GM21381 (cell line): ENCODE data around the gene ASTN2.
"Not testable (repeated sequence)": the region's sequence is repeated elsewhere in the genome, so short reads cannot be mapped to it uniquely, and the experiment has no call there.

ENCODE experiments used
- ATAC-seq: cut with Tn5 transposase; IDR thresholded peaks from one replicate; pipeline ENCODE4 v1.9.1; 2021; ENCODE audit warnings: mild to moderate bottlenecking, moderate library complexity; ENCODE audit not compliant: unreplicated experiment

The ASTN2 gene

DNA sequence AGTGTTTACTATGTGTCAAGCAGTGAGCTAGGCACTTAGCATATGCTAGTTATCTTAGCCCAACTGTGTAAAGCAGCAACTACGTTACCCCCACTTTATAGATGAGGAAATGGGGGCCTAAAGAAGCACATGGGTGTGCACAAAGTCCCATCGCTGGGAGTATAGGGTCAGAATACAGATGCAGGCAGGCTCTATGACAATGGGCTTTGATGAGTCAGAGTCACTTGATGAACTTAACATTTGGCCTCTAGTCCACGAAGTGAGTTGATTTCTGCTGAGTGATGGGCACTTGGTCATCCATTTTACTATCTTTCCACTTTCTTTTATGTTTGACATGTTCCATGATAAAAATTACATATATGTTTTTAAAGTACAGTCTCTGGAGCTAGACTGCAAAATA lies 523.4 kb downstream of the ASTN2 start:
- no peak for ATAC-seq

DNA sequence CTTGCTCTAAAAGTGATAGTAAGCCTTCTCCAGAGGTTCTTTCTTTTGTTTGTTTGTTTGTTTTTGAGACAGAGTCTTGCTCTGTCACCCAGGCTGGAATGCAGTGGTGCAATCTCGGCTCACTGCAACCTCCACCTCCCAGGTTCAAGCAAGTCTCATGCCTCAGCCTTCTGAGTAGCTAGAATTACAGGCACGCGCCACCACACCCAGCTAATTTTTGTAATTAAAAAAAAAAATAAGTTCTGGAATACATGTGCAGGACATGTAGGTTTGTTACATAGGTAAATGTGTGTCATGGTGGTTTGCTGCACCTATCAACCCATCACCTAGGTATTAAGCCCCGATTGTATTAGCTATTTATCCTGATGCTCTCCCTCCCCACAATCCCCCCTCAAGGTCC lies 526.4 kb downstream of the ASTN2 start:
- not testable (repeated sequence) for ATAC-seq

DNA sequence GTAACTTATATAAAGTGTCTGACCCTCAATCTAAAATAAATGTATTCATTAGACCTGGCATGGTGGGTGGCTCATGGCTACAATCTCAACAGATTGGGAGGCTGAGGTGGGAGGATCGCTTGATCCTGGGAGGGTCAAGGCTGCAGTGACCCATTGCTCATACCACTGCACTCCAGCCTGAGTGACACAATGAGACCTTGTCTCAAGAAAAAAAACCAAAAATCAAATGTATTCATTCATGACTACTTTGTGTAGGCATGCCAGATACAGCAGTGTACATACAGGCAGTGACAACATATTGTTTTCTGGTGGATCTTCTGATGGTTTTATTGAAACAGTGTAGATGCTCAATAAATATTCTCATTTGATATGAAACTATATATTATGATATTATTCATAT lies 526.8 kb downstream of the ASTN2 start:
- no peak for ATAC-seq

DNA sequence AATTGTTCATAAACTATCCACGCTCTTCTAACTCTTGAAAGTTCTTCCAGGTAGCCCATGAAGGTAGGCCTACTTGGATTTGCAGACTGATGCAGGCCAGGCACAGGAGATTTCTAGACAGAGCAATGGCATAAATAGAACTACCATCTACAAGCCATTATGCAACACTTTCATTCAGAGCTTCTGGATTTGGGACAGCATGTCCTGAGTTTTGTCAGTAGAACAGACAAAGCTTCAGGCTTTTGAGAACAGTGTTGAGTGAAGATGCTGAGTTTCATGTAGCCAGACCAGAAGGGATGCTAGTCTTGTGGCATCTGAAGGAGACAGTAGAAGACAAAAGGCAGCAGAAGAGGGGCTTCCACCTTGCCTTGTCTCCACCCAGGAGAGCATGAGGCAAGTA lies 531.2 kb downstream of the ASTN2 start:
- no peak for ATAC-seq

DNA sequence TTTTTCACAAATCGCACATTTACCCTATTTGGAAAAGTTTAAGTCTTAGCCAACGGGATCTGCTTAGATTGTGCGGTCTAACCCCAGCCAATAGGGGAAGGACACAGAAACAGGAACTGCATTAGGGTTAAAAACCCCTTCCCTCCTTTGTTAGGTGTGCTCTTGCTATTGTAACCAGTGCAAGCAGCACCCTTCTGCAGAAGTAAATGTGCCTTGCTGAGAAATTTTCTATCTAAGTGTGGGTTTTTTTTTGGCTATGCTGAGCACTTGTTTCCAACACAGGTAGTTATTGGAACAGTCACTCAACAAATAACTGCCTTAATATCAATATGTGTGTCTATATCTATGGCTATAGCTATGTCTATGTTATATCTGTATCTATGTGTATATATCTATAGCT lies 537.8 kb downstream of the ASTN2 start:
- ATAC-seq, result no peak

DNA sequence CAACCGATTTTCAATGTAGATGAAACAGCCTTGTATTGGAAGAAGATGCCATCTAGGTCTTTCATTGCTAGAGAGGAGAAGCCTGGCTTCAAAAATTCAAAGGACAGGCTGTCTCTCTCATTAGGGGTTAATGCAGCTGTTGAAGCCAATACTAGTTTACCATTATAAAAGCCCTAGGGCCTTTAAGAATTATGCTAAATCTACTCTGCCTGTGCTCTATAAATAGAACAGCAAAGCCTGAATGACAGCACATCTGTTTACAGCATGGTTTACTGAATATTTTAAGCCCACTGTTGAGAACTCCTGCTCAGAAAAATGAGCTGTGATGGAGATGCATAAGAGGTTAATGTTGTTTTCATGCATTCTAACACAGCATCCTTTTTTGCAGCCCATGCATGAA lies 539.3 kb downstream of the ASTN2 start:
- ATAC-seq, result no peak

DNA sequence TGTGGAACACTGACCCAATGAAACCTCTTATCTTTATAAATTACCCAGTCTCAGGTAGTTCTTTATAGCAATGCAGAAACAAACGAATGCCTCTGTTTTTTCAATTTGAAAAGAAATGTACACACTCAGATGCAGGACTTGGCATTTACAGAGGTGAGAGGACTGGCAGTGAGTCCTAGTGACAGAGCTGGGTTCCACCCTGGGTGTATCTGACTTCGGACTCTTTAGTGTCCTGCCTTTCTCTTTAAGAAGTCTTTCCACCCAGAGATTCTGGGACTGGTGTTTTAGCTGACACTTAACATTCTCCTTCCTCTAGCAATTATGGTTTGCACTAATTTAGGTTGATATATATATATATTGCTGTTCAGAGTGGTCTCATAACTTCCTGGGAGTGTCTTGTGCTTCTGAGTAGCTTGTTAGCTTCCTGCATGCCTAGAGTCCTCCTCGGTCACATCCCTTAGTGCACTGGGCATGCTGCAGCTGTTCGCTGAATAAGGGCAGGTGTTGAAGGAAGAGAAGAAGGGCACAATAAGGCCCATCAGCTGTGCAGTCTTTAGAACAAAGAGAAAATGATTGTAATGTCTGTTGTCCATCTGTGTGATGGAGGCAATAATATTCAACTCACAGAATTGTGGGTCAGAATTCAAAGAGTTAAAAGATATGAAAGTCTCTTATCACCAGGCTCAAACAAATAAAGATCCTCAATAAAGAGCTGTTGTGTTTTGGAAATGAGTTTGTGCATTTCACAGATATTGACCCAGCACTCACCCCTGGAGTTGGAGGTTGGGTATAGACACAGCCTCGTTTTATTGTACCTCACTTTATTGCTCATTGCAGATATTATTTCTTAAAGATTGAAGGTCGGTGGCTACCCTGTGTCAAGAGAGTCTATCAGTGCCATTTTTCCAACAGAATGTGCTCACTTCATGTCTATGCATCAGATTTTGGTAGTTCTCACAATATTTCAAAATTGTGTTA lies 540.6 kb downstream of the ASTN2 start:
- no peak for ATAC-seq

DNA sequence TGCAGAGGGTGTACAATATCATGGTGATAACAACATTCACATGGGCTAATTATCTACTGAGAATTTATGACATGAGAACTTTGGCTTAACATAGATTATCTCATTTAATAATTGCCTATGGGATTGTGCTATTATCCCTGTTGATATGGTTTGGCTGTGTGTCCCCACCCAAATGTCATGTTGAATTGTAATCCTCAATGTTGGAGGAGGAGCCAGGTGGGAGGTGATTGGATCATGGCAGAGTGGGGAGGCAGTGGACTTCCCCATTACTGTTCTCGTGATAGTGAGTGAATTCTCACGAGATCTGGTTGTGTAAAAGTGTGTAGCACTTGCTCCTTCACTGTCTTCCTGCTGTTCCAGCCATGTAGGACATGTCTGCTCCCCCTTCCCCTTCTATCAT lies 541.4 kb downstream of the ASTN2 start:
- no peak for ATAC-seq

DNA sequence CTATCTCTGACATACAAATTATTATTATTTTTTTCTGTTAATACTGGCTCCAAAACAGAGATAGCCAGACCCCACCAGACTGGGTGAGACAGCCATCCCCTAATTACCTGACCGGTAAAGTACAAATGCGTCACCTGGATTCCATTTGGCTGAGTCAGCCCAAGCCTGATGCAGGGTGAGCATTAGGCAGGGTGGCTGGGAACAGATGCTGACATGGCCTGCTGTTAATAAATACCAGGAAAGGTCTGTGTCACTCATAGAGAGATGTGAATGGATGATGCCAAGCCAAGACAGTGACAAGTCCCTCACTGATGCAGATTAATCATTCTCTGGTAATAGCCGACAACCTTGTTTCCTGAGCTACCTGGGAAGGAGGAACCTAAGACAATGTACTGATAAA lies 544.3 kb downstream of the ASTN2 start:
- no peak for ATAC-seq

DNA sequence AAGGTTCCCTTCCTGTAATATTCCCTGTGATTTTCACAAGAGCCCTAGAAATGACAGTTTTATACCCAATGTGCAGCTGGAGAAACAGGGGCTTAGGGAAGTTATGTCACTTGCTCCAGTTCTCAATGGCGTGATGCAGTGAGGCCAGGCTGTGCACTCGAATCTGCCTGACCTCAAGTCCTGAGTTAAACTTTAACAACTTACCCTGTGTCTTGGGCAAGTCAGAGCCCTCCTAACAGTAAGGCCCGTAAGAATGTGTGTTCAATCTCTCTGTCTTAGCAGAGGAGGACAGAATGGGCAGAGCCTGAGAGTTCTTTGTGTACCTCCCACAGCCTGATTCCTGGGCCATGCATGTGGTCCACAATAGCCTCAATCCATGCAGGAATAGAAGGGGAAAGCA lies 546.7 kb downstream of the ASTN2 start:
- ATAC-seq, result peak; percentile 79

DNA sequence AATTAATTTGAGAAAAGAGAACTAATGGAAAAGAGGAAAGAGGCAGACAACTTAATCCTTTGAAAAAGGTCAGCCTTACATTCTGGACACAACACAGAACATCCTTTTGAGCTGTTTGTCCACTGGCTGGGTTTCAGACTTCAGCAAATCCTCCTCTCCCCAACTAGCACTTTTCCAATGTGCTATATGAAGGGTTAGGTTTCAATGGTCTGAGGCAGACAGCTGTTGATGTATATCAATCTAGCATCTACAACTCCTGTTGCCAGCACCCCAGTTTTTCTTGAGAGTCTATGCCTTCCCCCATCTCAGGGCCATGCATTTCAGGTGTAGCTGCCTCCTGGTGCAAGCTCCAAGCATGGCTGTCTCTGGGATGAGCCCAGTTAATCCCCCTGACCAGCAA lies 553.5 kb downstream of the ASTN2 start:
- ATAC-seq, result no peak

DNA sequence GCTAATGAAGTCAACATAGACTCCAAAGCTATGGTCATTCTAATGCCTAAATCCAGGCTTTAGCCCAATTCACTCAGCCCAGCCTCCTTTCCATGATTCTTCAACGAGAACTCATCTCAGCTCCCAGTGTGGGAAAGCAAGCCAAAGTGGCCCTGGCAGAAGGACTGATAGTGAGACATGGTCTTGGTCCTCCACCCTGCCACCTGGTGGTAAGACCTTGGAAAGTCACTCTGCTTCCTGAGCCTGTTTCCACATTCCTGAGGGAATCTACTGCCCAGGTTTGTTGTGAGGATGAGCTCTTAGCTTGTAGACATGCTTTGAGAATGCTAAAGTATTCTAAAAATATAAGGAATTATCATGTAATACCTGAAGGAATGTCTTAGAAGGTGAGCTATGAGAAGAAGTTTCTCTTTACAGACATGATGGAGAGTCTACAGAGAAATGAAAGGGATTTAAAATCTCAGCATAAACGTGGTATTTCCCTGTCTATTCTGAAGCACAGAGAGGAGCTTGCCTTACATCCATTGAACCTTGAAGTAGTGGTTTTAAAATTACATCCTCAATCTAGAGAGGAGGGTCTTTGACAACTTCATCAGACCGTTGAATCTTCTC lies 554.2 kb downstream of the ASTN2 start:
- peak; percentile 75 for ATAC-seq

DNA sequence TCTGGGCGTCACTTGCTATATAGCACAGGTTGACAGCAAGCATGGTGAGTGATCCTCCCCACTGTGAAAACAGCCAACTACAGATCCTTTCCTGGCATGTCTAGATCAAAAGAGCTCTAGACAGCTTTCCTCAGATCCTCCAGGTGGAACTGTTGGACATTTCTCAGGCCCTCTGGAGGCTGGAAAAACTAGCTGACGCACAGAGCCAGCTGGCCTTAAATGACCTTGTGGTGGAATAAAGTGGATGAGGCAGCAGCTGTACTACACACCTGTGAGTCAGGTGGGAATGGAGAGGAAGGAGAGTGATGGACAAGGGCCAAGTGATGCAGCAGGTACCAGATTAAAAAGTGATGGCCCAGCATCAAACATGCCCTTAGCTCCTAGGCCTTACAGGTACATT lies 555.1 kb downstream of the ASTN2 start:
- no peak for ATAC-seq

DNA sequence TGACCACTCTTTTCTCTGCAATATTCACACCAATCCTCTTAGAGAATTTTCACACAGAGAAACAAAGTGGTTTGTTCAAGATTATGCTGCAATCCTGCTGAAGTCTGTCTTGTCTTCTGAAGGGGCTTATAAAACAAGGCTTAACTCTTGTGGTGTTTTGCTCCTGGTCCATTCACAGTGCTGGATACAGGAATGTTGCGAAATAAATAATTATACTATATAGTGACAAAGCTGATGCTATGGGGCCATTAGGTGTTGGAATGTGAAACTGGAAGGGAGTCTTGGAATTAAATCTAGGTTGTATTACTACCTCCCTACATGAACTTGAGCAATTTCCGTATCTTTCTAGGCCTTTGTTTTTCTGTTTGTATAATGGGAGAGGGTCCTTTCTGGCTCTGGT lies 557.5 kb downstream of the ASTN2 start:
- ATAC-seq, result no peak

DNA sequence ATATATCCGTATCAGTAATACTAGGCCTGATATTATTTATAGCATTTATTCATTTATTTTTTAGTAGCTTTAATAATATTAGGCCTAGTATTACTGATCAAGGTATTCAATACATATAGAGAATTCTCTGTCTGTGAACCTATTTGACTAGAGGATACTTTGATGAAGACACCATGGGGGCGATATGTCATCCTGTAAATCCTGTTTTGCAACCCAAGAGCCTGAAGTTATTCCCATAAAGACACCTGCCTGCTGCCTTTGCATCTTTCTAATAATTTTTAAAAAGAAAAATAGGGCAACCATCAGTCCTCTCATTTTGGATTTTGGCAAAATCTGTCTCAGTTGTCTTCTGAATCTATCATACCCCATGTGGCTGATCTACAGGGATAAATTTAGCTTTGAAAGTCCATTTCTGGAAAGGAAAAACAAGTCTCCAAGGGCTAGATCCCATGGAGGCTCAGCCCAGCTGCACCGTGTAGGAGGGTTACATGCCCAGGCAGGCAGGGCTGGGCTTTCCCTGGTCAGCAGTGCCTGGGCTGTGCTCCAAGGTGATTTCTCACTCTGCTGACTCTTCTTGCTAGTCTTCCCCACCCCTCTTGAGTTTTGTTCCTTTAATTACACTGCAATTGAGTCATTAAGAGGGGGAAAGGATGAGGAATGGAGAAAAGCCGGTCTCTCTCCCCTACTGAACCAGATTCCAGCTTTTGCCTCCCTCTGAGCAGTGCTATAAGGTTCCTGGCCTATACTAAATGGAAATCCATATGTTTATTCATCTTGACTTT lies 558.8 kb downstream of the ASTN2 start:
- no peak for ATAC-seq

DNA sequence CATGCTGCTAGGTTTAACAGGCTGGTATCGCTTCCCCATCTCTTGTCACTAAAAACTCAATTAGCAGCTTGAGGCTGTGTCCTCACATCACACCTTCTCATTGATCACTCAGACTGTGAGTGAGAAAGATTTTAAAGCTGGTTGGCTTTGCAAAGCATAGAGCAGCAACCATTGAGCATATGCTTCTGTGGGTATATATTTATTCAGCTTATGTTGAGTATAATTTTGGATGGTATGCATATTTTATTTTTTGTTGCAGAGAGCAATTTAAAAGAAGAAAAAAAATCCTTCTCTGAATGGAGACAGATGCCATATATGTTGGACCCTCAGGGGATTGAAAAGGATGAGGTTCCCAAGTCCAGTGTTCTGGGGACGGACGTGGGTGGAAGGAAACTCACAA lies 565.1 kb downstream of the ASTN2 start:
- no peak for ATAC-seq

DNA sequence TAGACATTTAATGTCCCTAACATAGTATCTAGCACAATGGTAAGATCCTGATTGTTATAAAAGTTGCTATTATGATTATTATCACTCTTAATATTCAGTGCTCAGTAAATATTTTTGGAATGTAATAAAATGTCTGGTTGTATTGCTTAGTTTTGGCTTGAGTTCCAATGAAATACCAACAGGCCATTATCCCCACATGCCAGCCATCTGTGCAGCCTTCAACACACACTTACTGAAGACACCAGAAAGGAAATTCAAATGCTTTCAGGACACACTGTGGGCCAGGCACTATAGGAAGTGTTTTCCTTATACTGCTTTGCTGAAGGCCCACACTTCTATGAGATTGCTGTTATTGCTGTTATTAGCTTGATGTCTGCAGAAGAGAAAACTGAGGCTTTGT lies 570.2 kb downstream of the ASTN2 start:
- ATAC-seq, result no peak

DNA sequence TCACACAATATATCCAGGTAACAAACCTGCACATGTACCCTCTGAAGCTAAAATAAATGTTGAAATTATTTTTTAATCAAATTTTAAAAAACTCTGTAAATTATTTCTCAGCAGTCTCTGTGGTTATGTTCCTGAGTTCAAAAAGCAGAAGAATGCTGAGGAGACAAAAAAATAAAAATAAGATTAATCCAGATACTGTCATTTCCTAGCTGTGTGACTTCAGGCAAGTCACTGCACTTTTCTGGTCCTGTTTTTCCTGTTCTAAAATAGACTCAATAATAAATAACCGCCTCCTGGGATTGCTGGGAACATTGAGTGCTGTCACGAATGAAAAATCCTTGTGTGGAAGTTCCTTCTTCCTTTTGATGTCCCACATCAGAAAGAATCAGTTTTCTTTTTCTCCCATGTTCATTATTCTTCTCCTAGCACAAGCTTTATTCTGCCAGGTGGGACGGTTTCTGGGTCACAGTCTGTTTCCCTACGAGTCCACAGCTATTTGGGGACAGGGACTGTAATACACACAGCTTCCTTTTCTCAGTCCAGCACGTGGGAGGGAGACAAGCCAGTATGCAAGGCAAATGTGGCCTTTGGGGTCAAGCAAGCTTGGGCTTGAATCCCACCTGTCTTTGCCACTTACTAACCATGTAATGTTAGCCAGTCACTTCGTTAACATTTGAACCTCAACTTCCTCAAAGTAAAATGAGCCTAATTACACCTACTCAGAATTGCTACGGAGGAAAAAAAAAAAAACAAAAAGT lies 570.8 kb downstream of the ASTN2 start:
- ATAC-seq, result no peak

DNA sequence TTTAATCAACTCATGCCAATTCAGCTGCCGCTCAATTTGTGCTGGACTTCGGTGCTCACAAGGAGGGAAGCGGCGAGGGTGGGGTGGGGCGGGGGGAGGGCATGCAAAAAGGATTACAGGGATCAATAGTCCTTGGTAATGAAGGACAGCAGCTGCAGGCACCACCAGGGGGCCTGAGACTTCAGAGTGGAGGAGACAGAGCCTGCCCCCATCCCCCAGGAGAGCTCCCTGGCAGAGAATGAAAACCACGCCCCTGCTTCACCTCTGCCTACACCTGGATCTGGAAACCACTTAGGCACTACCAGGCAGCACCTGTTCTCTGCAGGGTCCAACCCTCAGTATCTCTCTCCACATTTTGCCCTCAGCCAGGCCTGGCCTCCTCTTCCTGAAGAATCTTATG lies 572.2 kb downstream of the ASTN2 start:
- no peak for ATAC-seq

DNA sequence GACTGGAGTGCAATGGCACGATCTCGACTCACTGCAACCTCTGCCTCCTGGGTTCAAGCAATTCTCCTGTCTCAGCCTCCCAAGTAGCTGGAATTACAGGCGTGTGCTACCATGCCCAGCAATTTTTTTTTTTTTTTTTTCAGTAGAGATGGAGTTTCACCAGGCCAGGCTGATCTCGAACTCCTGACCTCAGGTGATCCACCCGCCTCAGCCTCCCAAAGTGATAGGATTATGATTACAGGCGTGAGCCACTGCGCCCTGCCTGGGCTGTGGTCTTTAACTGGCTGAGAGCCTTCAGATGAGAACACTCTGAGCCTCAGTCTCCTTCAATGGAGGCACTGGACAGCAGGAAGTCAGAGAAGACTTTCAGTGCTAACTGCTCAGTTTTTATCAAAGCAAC lies 576.4 kb downstream of the ASTN2 start:
- ATAC-seq, result not testable (repeated sequence)
